HG02938 (cell line): ENCODE results near the gene UGT1A4.

ENCODE experiments used
- ATAC-seq: cut with Tn5 transposase; IDR thresholded peaks from one replicate; pipeline ENCODE4 v1.9.1; 2021; ENCODE audit warnings: mild to moderate bottlenecking, moderate library complexity; ENCODE audit not compliant: unreplicated experiment

Gene UGT1A4

DNA sequence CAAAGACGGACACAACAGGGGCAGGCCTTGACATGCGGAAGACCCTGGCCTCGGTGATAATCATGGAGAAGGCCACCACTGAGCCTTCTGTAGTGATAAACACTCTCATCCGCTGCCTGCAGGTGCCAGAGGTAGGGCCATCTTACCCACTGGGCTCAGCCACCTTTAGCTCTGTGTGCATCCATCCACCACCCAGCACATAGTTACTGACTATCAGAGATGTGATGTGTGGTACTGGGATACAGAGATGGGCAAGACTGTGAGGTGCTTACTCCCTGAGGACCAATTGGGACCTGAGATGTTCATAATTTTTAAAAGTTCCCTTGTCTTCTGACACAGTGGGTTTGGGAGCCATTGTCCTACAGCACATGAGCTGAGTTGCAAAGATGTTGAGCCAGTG is 61.2 kb downstream of the UGT1A4 start:
- ATAC-seq, result no peak

DNA sequence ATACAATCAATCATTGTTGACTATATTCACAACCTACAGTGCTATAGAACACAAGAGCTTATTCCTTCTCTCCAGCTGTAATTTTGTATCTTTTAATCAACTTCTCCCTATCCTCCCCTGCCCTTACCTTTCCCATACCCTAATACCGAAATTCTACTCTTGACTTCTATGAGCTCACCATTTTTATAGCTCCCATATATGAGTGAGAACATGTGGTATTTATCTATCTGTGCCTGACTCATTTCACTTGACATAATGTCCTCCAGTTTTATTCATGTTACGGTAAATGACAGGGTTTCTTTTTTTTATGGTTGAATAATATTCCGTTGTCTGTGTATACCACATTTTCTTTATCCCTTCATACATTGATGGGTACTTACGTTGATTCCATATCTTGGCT is 62.2 kb downstream of the UGT1A4 start:
- no peak for ATAC-seq

GRCh38 chr2:233789554-233789953 is 71.0 kb downstream of the UGT1A4 start:
- no peak for ATAC-seq

DNA sequence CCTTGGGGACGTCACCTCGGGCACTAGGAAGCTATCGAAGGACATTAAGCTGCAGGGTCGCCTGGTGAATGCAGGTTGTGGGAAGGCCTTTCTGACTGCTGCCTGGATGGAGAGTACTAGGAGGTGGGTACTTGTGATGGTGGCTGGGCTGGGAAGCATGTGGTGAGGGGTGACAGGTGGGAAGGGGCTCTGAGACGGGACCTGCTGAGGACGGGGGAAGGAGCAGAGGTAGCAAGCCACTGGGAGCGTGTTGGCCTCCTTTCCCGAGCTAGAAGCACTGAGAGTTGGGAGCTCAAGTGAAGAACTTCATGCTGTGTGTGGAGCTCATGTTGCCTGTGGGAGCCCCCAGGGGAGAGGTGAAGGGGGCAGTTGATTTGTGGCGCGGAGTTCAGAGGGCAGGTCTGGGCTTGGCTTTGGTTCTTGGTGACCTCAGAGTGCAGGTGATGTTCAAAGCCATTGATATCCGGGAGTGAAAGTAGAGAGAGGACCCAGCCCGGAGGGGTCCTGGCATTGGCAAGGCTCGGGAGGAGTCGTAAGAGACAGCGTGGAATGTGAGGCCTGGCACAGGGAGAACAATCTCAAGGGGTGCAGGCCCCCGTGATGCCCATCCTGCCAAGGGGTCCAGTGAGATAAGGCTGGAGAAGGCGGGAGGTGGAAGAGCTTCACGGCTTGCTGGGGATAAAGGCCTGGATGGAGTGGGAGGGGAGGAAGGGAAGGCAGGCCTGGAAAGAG is 72.8 kb downstream of the UGT1A4 start:
- ATAC-seq, result no peak

- no peak for ATAC-seq
Measured at GRCh38 chr2:233791883-233792329, 73.4 kb downstream of the UGT1A4 start.

- no peak for ATAC-seq
Measured at GRCh38 chr2:233792720-233793119, 74.2 kb downstream of the UGT1A4 start.

GRCh38 chr2:233793465-233794127 is 75.1 kb downstream of the UGT1A4 start:
- ATAC-seq, result no peak

GRCh38 chr2:233794128-233794658 is 75.7 kb downstream of the UGT1A4 start:
- no peak for ATAC-seq

DNA sequence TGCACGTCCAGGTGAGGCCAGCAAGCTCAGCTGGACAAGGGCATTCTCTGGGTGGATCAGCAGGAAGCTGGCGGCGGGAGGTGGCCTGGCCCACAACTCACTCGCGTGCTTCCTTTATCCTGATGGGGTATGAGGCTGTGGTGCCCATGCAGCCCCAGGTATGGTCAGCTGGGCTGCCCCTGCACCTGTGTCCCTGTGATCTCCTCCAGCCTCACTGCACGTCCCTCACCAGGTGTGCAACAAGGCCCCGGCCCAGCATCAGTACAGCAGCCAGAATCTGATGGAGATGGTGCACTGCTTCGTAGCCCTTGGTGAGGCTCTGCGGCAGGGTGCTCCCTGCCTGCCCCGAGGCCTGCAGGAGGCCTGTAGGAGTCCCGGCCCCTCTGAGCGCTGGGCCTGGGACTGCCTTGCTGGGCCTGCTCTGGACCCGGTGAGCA is 77.2 kb downstream of the UGT1A4 start:
- no peak for ATAC-seq

DNA sequence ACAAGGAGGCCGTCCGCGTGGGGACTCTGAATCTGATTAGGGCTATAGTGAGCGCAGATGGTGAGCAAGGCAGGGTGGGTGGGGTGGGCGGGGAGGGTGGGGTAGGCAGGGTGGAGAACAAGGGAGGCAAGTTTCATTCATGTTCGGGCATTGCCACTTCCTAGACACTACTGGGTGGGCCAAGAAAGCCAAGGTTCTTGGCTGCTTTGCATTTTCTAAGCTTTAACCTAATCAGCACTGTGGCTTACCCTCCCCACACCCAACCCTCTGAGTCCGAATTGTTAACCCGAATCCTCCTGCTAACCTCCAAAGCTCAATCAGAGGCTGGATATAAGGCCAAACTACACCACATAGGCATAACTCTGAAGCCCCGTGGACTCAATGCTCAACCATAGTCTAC is 77.7 kb downstream of the UGT1A4 start:
- no peak for ATAC-seq

DNA sequence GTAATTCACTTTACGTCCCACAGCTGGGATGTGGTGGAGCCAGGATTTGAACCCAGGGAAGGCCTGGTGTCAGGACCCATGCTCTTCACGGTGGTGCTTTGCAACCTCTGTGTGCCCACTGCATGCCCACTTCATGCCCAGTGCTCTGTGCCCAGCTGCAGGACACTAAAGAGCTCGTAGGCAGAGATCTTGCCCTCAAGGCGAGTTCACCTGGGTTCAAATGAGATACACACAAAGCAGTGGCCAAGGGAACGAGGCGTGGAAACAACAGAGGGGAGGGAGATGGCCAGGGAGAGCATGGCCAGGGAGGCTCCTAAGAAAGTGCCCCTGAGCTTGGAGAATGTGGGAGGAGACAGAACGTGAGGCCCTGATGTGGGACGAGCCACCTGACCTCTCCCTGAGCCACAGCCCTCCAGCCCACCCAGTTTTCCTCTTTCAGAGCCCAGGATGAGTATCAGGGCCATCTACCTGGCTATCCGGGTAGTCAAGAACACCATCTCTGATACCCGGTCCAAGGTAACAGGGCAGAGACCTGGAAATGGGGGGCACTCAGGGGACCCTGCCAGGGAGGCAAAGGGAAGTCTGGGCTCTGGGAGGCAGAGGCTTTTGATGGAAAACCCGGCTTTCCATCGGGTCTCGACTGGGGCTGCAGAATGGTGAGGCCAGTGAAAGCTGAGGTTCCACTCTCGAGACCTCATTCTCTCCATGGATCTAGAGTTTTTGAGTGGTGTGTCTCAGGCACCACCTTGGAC is 80.0 kb downstream of the UGT1A4 start:
- ATAC-seq, result no peak

GRCh38 chr2:233799087-233799665 is 80.6 kb downstream of the UGT1A4 start:
- no peak for ATAC-seq

DNA sequence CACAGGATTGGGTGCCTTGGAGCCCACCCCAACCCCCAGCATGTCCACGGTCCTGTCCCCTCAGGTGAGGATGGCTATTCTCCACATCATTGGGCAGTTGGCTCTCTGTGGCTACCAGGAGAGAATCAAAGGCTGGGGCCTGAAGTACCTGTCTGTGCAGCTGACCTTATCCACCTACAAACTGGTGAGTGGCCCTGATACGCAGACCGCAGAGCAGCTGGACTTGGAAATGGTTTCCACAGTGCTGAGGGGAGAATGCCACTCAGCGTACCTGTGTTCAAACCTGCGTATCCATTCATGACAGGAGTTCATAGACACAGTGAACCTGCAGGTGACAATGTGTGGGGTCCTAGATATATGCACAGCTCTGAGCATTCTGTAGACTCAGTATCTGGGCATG is 81.2 kb downstream of the UGT1A4 start:
- ATAC-seq, result no peak

DNA sequence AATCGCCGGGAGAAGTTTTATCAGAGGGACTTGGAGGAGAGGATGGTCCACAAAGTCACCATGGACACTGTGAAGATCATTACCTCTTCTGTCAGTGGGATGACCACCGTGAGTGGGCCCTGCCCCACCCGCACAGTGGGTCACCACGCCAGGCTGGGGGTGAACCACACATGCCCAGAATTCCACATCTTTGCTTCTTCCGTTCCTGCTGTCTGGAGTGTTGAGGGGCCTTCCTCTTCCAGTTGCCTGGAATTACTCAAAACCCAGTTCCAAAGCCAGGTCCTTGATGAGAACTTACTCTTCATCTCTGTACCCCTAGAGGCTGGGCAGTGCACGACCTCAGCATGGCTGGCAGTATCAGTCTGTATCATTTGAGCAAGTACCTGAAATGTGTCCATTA is 81.7 kb downstream of the UGT1A4 start:
- ATAC-seq, result no peak

- no peak for ATAC-seq
Measured at GRCh38 chr2:233801357-233802131, 83.0 kb downstream of the UGT1A4 start.

- ATAC-seq, result no peak
Measured at GRCh38 chr2:233802132-233802815, 83.7 kb downstream of the UGT1A4 start.

GRCh38 chr2:233803292-233803911 is 84.9 kb downstream of the UGT1A4 start:
- no peak for ATAC-seq

- no peak for ATAC-seq
Measured at GRCh38 chr2:233803994-233804393, 85.5 kb downstream of the UGT1A4 start.

- no peak for ATAC-seq
Measured at GRCh38 chr2:233807215-233807865, 88.8 kb downstream of the UGT1A4 start.
